Measurements from ENCODE around the gene CCDC18. TPM values are rescaled to one million over a fixed set of nuclear protein-coding genes. Genes with fewer than 3 reads are reported as not detected.
"Not testable (repeated sequence)": the region's sequence is repeated elsewhere in the genome, so short reads cannot be mapped to it uniquely, and the experiment has no call there.

CCDC18 gene
- total RNA-seq, 1 donor from 2014 or later: 2.2 TPM

GRCh38 chr1:93238425-93238824 lies 57.9 kb downstream of the CCDC18 start:
- no peak for DNase-seq (ENCODE audit: low read depth)

GRCh38 chr1:93239863-93240262 lies 59.3 kb downstream of the CCDC18 start:
- no peak for DNase-seq (ENCODE audit: low read depth)

- DNase-seq (ENCODE audit: low read depth): not testable (repeated sequence)
These were observed 62.7 kb downstream of the CCDC18 start for GRCh38 chr1:93243233-93243632.

- DNase-seq (ENCODE audit: low read depth): no peak
These were observed 64.0 kb downstream of the CCDC18 start for GRCh38 chr1:93244298-93245069.

- DNase-seq (ENCODE audit: low read depth): no peak
These were observed 71.4 kb downstream of the CCDC18 start for GRCh38 chr1:93251966-93252365.

GRCh38 chr1:93252598-93252997 lies 72.1 kb downstream of the CCDC18 start:
- no peak for DNase-seq (ENCODE audit: low read depth)

- no peak for DNase-seq (ENCODE audit: low read depth)
These were observed 73.0 kb downstream of the CCDC18 start for GRCh38 chr1:93253516-93253915.

- peak; percentile 40 for DNase-seq (ENCODE audit: low read depth)
These were observed 74.9 kb downstream of the CCDC18 start for GRCh38 chr1:93255222-93256079.

- no peak for DNase-seq (ENCODE audit: low read depth)
These were observed 75.9 kb downstream of the CCDC18 start for GRCh38 chr1:93256433-93256832.

GRCh38 chr1:93257889-93258288 lies 77.4 kb downstream of the CCDC18 start:
- no peak for DNase-seq (ENCODE audit: low read depth)

- not testable (repeated sequence) for DNase-seq (ENCODE audit: low read depth)
These were observed 80.2 kb downstream of the CCDC18 start for GRCh38 chr1:93260726-93261125.

GRCh38 chr1:93262645-93263044 lies 82.1 kb downstream of the CCDC18 start:
- DNase-seq (ENCODE audit: low read depth): no peak

- not testable (repeated sequence) for DNase-seq (ENCODE audit: low read depth)
These were observed 88.4 kb downstream of the CCDC18 start for GRCh38 chr1:93268888-93269287.

- DNase-seq (ENCODE audit: low read depth): not testable (repeated sequence)
These were observed 94.7 kb downstream of the CCDC18 start for GRCh38 chr1:93275262-93275633.

- DNase-seq (ENCODE audit: low read depth): no peak
These were observed 95.2 kb downstream of the CCDC18 start for GRCh38 chr1:93275634-93276295.

- not testable (repeated sequence) for DNase-seq (ENCODE audit: low read depth)
These were observed 97.0 kb downstream of the CCDC18 start for GRCh38 chr1:93277530-93277929.

GRCh38 chr1:93283496-93283895 lies 103.0 kb downstream of the CCDC18 start:
- no peak for DNase-seq (ENCODE audit: low read depth)

GRCh38 chr1:93288558-93288957 lies 108.0 kb downstream of the CCDC18 start:
- DNase-seq (ENCODE audit: low read depth): no peak

GRCh38 chr1:93296555-93297154 lies 116.1 kb downstream of the CCDC18 start:
- DNase-seq (ENCODE audit: low read depth): no peak

GRCh38 chr1:93301131-93301530 lies 120.6 kb downstream of the CCDC18 start:
- no peak for DNase-seq (ENCODE audit: low read depth)

- DNase-seq (ENCODE audit: low read depth): no peak
These were observed 121.6 kb downstream of the CCDC18 start for GRCh38 chr1:93302078-93302477.

All from myocyte (in vitro differentiated cells).